Measurements from ENCODE around the gene ABCF1.
"Not testable (repeated sequence)": the region's sequence is repeated elsewhere in the genome, so short reads cannot be mapped to it uniquely, and the experiment has no call there.

The ABCF1 gene

GRCh38 chr6:30557683-30557981 is 13.6 kb upstream of the ABCF1 start:
- no peak for DNase-seq (ENCODE audit: low read depth)

GRCh38 chr6:30560930-30561329 is 10.3 kb upstream of the ABCF1 start:
- DNase-seq (ENCODE audit: low read depth): no peak

- DNase-seq (ENCODE audit: low read depth): no peak
Measured at GRCh38 chr6:30562470-30563425, 8.5 kb upstream of the ABCF1 start.

- no peak for DNase-seq (ENCODE audit: low read depth)
Measured at GRCh38 chr6:30564114-30564513, 7.1 kb upstream of the ABCF1 start.

- DNase-seq (ENCODE audit: low read depth): no peak
Measured at GRCh38 chr6:30565772-30566171, 5.5 kb upstream of the ABCF1 start.

GRCh38 chr6:30568245-30568644 is 3.0 kb upstream of the ABCF1 start:
- DNase-seq (ENCODE audit: low read depth): no peak

GRCh38 chr6:30570263-30570662 is 979 bp upstream of the ABCF1 start:
- no peak for DNase-seq (ENCODE audit: low read depth)

GRCh38 chr6:30570740-30571074 is 535 bp upstream of the ABCF1 start:
- DNase-seq (ENCODE audit: low read depth): no peak

- DNase-seq (ENCODE audit: low read depth): no peak
Measured at GRCh38 chr6:30571762-30572082, 480 bp downstream of the ABCF1 start.

GRCh38 chr6:30572148-30572547 is 906 bp downstream of the ABCF1 start:
- DNase-seq (ENCODE audit: low read depth): no peak

GRCh38 chr6:30573113-30573512 is 1.9 kb downstream of the ABCF1 start:
- DNase-seq (ENCODE audit: low read depth): no peak

GRCh38 chr6:30578051-30578450 is 6.8 kb downstream of the ABCF1 start:
- no peak for DNase-seq (ENCODE audit: low read depth)

GRCh38 chr6:30583921-30584320 is 12.7 kb downstream of the ABCF1 start:
- no peak for DNase-seq (ENCODE audit: low read depth)

- no peak for DNase-seq (ENCODE audit: low read depth)
Measured at GRCh38 chr6:30589754-30590358, 18.6 kb downstream of the ABCF1 start.

- no peak for DNase-seq (ENCODE audit: low read depth)
Measured at GRCh38 chr6:30590509-30590908, 19.3 kb downstream of the ABCF1 start.

- DNase-seq (ENCODE audit: low read depth): no peak
Measured at GRCh38 chr6:30591008-30591407, 19.8 kb downstream of the ABCF1 start.

GRCh38 chr6:30592287-30592686 is 21.0 kb downstream of the ABCF1 start:
- no peak for DNase-seq (ENCODE audit: low read depth)

- not testable (repeated sequence) for DNase-seq (ENCODE audit: low read depth)
Measured at GRCh38 chr6:30597315-30598144, 26.3 kb downstream of the ABCF1 start.

GRCh38 chr6:30598912-30599624 is 27.8 kb downstream of the ABCF1 start:
- no peak for DNase-seq (ENCODE audit: low read depth)

GRCh38 chr6:30599625-30600324 is 28.5 kb downstream of the ABCF1 start:
- no peak for DNase-seq (ENCODE audit: low read depth)

GRCh38 chr6:30600451-30600961 is 29.3 kb downstream of the ABCF1 start:
- DNase-seq (ENCODE audit: low read depth): no peak

- DNase-seq (ENCODE audit: low read depth): no peak
Measured at GRCh38 chr6:30601436-30601814, 30.2 kb downstream of the ABCF1 start.

Measured in CMK (cell line).